SJSA1 (cell line): ENCODE measurements around the gene ERFE. TPM values are rescaled to one million over a fixed set of nuclear protein-coding genes. Genes with fewer than 3 reads are reported as not detected.
A peak's percentile ranks its signal among the peaks of the same experiment; 100 is the strongest.

Source experiments
- DNase-seq, 2 experiments: peaks; one replicate each; pipeline ENCODE4 v3.0.0-alpha.2; 2015 to 2020; ENCODE audit warnings: low spot score in 2 of 2, low read depth in 1 of 2
- H3K27ac ChIP-seq: fragments of 250-450 bp; sonication (Bioruptor Pico); 2 replicates; pipeline ENCODE4 v1.5.1; 2020; ENCODE audit warnings: mild to moderate bottlenecking, moderate library complexity
- H3K27me3 ChIP-seq: fragments of 250-450 bp; sonication (Bioruptor Pico); replicated peaks from 2 replicates; pipeline ENCODE4 v1.5.1; 2020; ENCODE audit warnings: mild to moderate bottlenecking, moderate library complexity
- H3K36me3 ChIP-seq: fragments of 250-450 bp; sonication (Bioruptor Pico); 2 replicates; pipeline ENCODE4 v1.5.1; 2020; ENCODE audit warnings: mild to moderate bottlenecking
- H3K4me1 ChIP-seq: fragments of 250-450 bp; sonication (Bioruptor Pico); replicated peaks from 2 replicates; pipeline ENCODE4 v1.6.1; 2021; ENCODE audit warnings: mild to moderate bottlenecking
- H3K4me3 ChIP-seq: fragments of 250-450 bp; sonication (Bioruptor Pico); 2 replicates; pipeline ENCODE4 v1.5.1; 2020; ENCODE audit warnings: mild to moderate bottlenecking
- H3K9me3 ChIP-seq: fragments of 250-450 bp; sonication (Bioruptor Pico); replicated peaks from 2 replicates; pipeline ENCODE4 v1.5.1; 2020; ENCODE audit warnings: mild to moderate bottlenecking
- total RNA-seq: library from RNA; depleted of rRNA; stranded (reverse); fragments of >200 nt; shearing (Covaris generic); gene quantifications from 2 replicates; pipeline ENCODE4 v1.2.3, GENCODE V29; 2014

ERFE gene
- total RNA-seq, 1 experiment from 2014 or later, result 14.9 TPM

DNA sequence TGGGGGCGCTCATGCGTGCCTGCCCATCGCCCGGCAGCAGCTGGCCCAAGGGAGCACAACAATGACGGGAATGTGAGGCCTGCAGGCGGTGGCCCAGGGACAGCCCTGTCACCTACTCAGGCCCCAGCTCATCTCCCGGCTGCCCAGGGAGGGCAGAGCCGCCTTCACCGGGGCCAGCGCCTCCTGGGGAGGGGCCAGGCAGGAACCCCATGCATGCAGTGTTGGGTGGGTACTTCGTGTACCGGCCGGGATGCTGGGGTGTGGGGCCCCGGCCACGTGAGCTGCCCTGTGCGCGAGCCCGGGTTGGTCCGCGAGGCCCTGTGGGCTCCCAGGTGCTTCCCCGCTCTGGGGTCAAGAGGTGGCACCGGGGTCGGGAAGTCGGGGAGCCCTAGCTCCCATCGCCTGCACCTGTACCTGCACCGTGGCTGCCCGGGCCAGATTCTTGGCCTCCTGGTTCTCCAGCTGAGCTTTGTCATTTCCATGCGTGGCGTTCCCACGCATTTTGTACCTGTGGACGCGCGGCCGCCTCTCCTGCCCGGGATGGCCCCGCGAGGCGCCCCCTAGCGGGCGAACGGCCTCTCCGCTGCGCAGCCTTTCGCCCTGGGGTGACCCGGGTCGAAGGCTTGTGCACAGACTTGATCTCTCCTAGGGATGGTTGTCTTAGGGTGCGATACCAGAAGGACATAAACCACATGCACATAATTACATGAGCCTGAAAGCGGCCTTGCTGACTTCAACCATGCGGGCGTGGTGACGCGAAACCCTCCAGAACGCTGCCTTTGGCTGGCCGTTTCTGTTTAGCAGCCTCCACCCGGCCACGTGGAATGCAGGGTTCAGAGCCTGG is 19.4 kb upstream of the ERFE start:
- H3K4me1 ChIP-seq, result peaks cover 48% of the 10 kb centered on the region
- no peak overlapping the region for H3K4me3 ChIP-seq
- no peaks in the 10 kb centered on the region for H3K9me3 ChIP-seq
- no peak overlapping the region for H3K27ac ChIP-seq
- H3K27me3 ChIP-seq, result no peaks in the 10 kb centered on the region
- DNase-seq, result no peak
- H3K36me3 ChIP-seq, result no peaks in the 10 kb centered on the region

DNA sequence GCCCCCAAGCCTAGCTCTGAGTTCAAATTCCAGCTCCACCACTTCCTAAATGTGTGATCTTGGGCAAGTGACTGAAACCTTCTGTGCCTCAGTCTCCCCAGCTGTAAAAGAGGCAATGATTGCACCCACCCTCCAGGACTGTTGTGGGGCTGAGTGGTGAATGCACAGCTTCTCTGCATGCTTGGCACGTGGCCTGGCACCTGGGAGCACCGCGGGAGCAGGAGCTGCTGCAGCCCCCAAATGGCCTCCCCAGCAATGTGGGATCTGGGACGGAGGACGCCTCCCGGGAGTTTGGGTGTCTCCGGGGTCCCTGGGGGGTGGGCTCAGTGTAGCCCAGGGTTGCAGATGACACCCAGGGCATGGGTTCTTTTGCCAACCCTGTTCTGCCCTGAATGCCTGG is 18.7 kb upstream of the ERFE start:
- no peak for DNase-seq
- Histone ChIP-seq H3K4me3 (no peak overlapping the region), H3K9me3 (no peaks in the 10 kb centered on the region), H3K36me3 (no peaks in the 10 kb centered on the region), H3K27ac (no peak overlapping the region), H3K27me3 (no peaks in the 10 kb centered on the region), H3K4me1 (peaks cover 54% of the 10 kb centered on the region)

DNA sequence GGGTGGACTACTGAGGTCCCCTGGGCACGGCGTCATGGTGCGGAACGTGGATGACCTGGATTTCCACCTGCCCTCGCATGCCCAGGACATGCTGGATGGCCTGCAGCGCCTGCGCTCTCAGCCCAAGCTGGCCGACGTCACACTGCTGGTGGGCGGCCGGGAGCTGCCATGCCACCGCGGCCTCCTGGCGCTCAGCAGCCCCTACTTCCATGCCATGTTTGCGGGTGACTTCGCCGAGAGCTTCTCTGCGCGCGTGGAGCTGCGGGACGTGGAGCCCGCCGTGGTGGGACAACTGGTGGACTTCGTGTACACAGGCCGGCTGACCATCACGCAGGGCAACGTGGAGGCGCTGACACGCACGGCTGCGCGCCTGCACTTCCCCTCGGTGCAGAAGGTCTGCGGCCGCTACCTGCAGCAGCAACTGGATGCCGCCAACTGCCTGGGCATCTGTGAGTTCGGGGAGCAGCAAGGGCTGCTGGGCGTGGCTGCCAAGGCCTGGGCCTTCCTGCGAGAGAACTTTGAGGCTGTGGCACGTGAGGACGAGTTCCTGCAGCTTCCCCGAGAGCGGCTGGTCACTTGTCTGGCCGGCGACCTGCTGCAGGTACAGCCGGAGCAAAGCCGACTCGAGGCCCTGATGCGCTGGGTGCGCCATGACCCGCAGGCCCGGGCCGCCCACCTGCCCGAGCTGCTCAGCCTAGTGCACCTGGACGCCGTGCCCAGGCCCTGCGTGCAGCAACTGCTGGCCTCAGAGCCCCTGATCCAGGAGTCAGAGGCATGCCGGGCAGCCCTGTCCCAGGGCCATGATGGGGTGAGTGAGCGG is 17.8 kb upstream of the ERFE start:
- Histone ChIP-seq H3K36me3 (no peaks in the 10 kb centered on the region), H3K4me3 (no peak overlapping the region), H3K27ac (peak overlapping the region; percentile 96; the same call in 1 of the 2 replicates), H3K9me3 (no peaks in the 10 kb centered on the region), H3K4me1 (peaks cover 55% of the 10 kb centered on the region), H3K27me3 (no peaks in the 10 kb centered on the region)
- DNase-seq, result no peak

- H3K4me1 ChIP-seq, result peaks cover 55% of the 10 kb centered on the region
- H3K4me3 ChIP-seq, result no peak overlapping the region; the same call in 1 of the 2 replicates
- peak; percentile 85 to 89 for DNase-seq
- no peaks in the 10 kb centered on the region for H3K9me3 ChIP-seq
- H3K27me3 ChIP-seq, result no peaks in the 10 kb centered on the region
- H3K27ac ChIP-seq, result peak overlapping the region; percentile 96
- H3K36me3 ChIP-seq, result no peaks in the 10 kb centered on the region
Observed at GRCh38 chr2:238141541-238142318, 17.0 kb upstream of the ERFE start.

GRCh38 chr2:238142382-238143205 is 16.2 kb upstream of the ERFE start:
- Histone ChIP-seq H3K36me3 (no peaks in the 10 kb centered on the region), H3K4me1 (peaks cover 55% of the 10 kb centered on the region), H3K27ac (peak overlapping the region; percentile 96), H3K9me3 (no peaks in the 10 kb centered on the region), H3K4me3 (peak overlapping the region; percentile 2; the same call in 1 of the 2 replicates), H3K27me3 (no peaks in the 10 kb centered on the region)
- DNase-seq, result peak; percentile 89 to 92

DNA sequence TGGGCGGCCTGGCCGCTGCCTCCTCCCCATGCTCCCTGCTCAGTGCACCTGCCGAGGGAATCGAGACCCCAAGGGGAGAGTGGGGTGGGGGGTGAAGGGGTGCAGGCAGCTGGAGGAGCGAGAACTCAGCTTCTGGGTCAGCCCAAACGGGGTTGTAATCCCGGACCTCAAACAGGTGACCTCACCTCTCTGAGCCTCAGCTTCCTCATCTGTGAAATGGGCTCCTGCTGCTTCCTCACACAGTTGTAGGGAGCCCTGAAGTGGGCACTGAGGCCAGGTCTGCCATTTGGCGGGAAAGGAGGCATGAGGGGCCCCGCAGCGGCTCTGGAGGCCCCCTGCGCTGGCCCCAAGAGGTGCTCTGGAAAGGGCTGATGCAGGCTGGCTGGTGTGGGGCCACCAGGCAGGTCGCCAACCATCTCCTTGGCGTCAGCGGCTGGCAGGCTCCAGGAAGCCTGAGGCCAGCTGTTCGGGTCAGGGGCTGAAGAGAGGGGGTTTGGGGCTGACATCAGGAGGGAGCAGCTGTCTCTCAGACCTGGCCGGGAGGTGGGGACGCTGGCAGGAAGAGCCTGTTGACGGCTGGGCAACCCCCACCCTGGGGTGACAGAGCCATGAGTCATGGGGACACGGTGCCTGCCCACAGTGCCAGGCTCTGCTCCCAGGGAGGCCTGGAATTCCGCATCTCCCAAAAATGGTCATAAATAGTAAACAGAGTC is 15.4 kb upstream of the ERFE start:
- no peaks in the 10 kb centered on the region for H3K27me3 ChIP-seq
- peaks cover 54% of the 10 kb centered on the region for H3K4me1 ChIP-seq
- H3K36me3 ChIP-seq, result no peaks in the 10 kb centered on the region
- H3K27ac ChIP-seq, result peak overlapping the region; percentile 96
- no peak overlapping the region for H3K4me3 ChIP-seq
- no peaks in the 10 kb centered on the region for H3K9me3 ChIP-seq
- DNase-seq, result peak; percentile 91 to 96

- no peak for DNase-seq
- Histone ChIP-seq H3K4me3 (no peak overlapping the region), H3K4me1 (peaks cover 46% of the 10 kb centered on the region), H3K27me3 (no peaks in the 10 kb centered on the region), H3K36me3 (no peaks in the 10 kb centered on the region), H3K9me3 (no peaks in the 10 kb centered on the region), H3K27ac (peak overlapping the region; percentile 96)
Observed at GRCh38 chr2:238144262-238144661, 14.5 kb upstream of the ERFE start.

- Histone ChIP-seq H3K36me3 (no peaks in the 10 kb centered on the region), H3K27me3 (no peaks in the 10 kb centered on the region), H3K4me3 (no peak overlapping the region), H3K27ac (no peak overlapping the region), H3K9me3 (no peaks in the 10 kb centered on the region), H3K4me1 (peaks cover 45% of the 10 kb centered on the region)
- no peak for DNase-seq
Observed at GRCh38 chr2:238145046-238145445, 13.7 kb upstream of the ERFE start.

- Histone ChIP-seq H3K4me1 (peaks cover 42% of the 10 kb centered on the region), H3K9me3 (no peaks in the 10 kb centered on the region), H3K36me3 (no peaks in the 10 kb centered on the region), H3K27ac (no peak overlapping the region), H3K27me3 (no peaks in the 10 kb centered on the region), H3K4me3 (no peak overlapping the region)
- no peak for DNase-seq
Observed at GRCh38 chr2:238145851-238146250, 12.9 kb upstream of the ERFE start.

GRCh38 chr2:238146884-238147544 is 11.8 kb upstream of the ERFE start:
- no peak for DNase-seq
- no peaks in the 10 kb centered on the region for H3K36me3 ChIP-seq
- H3K27me3 ChIP-seq, result no peaks in the 10 kb centered on the region
- H3K9me3 ChIP-seq, result no peaks in the 10 kb centered on the region
- no peak overlapping the region for H3K4me3 ChIP-seq
- no peak overlapping the region for H3K27ac ChIP-seq
- peaks cover 31% of the 10 kb centered on the region for H3K4me1 ChIP-seq

- H3K4me1 ChIP-seq, result peaks cover 11% of the 10 kb centered on the region
Observed at GRCh38 chr2:238148981-238149380, 9.8 kb upstream of the ERFE start.

More at GRCh38 chr2:238148981-238149380, 9.8 kb upstream of the ERFE start:
- no peaks in the 10 kb centered on the region for H3K27me3 ChIP-seq
- no peak overlapping the region for H3K4me3 ChIP-seq
- H3K27ac ChIP-seq, result no peak overlapping the region
- H3K9me3 ChIP-seq, result no peaks in the 10 kb centered on the region
- no peak for DNase-seq
- H3K36me3 ChIP-seq, result no peaks in the 10 kb centered on the region
